Measurements from ENCODE around the gene ADAP2. TPM values are rescaled to one million over a fixed set of nuclear protein-coding genes. Genes with fewer than 3 reads are reported as not detected.

Gene ADAP2
- total RNA-seq, 1 donor from 2014 or later: 0.36 TPM

DNA sequence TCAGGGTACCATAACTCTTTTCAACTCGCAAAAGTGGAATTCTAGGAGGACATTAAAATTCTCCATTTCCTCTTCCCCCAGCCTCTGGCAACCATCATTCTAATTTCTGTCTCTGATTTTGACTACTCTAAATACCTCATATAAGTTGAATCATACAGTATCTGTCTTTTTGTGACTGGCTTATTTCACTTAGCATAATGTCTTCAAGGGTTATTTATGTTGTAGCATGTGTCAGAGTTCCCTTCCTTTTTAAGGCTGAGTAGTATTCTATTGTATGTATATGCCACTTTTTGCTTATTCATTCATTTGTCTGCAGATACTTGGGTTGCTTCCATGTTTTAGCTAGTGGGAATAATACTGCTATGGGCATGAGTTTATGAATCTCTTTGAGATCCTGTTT lies 61.1 kb downstream of the ADAP2 start:
- Mint-ChIP-seq H3K27ac (no peak overlapping the region), H3K9me3 (peaks cover 13% of the 10 kb centered on the region), H3K4me1 (peaks cover 2% of the 10 kb centered on the region), H3K36me3 (peaks cover 20% of the 10 kb centered on the region), H3K27me3 (ENCODE audit: low read depth) (no peaks in the 10 kb centered on the region), H3K4me3 (no peak overlapping the region)
- TF ChIP-seq, protein P1, sequence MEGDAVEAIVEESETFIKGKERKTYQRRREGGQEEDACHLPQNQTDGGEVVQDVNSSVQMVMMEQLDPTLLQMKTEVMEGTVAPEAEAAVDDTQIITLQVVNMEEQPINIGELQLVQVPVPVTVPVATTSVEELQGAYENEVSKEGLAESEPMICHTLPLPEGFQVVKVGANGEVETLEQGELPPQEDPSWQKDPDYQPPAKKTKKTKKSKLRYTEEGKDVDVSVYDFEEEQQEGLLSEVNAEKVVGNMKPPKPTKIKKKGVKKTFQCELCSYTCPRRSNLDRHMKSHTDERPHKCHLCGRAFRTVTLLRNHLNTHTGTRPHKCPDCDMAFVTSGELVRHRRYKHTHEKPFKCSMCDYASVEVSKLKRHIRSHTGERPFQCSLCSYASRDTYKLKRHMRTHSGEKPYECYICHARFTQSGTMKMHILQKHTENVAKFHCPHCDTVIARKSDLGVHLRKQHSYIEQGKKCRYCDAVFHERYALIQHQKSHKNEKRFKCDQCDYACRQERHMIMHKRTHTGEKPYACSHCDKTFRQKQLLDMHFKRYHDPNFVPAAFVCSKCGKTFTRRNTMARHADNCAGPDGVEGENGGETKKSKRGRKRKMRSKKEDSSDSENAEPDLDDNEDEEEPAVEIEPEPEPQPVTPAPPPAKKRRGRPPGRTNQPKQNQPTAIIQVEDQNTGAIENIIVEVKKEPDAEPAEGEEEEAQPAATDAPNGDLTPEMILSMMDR (IDR thresholded peaks at IDR 0.05; ENCODE audit: unreplicated experiment): no peak
- DNase-seq (ENCODE audit: low spot score in 2 of 2, unreplicated experiment in 2 of 2): no peak

DNA sequence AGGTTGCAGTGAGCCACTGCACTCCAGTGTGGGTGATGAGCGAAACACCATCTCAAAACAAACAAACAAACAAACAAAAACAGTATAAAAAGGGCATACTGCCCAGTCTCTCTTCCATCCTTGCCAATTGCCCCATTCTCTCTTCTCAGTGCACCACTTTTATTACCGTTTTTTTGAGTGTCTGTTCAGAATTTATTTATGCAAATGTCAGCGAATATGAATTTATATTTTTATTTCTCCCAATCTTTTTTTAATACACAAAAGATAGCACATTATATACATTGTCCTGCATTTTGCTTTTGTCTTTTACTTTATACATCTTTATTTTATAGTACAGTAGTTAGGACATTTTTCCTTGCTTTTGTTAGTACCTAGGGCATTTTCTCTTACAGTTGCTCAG lies 68.7 kb downstream of the ADAP2 start:
- Mint-ChIP-seq H3K9me3 (no peaks in the 10 kb centered on the region), H3K4me1 (no peaks in the 10 kb centered on the region), H3K27me3 (ENCODE audit: low read depth) (no peaks in the 10 kb centered on the region), H3K4me3 (no peak overlapping the region), H3K27ac (no peak overlapping the region), H3K36me3 (peaks cover 10% of the 10 kb centered on the region)
- TF ChIP-seq, protein P1 (IDR thresholded peaks at IDR 0.05; ENCODE audit: unreplicated experiment): no peak
- no peak for DNase-seq (ENCODE audit: low spot score in 2 of 2, unreplicated experiment in 2 of 2)

DNA sequence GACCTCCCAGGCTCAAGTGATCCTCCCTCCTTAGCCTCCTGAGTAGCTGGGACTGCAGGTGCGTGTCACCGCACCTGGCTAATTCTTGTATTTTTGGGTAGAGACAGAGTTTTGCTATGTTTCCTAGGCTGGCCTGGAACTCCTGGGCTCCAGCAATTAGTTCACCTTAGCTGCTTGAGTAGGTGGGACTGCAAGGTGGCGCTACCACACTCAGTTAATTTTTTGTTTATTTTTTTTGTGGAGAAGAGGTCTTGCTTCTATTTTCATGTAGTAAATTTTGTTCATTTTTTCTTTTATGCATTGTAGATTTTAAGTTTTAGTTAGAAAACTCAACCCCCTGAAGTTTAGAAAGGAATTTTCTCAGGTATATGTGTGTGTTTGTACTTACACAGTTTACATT lies 70.8 kb downstream of the ADAP2 start:
- Mint-ChIP-seq H3K4me1 (no peaks in the 10 kb centered on the region), H3K9me3 (no peaks in the 10 kb centered on the region), H3K4me3 (no peak overlapping the region), H3K36me3 (peaks cover 16% of the 10 kb centered on the region), H3K27me3 (ENCODE audit: low read depth) (no peaks in the 10 kb centered on the region), H3K27ac (no peak overlapping the region)
- DNase-seq (ENCODE audit: low spot score in 2 of 2, unreplicated experiment in 2 of 2): no peak
- TF ChIP-seq, protein P1 (IDR thresholded peaks at IDR 0.05; ENCODE audit: unreplicated experiment): no peak

DNA sequence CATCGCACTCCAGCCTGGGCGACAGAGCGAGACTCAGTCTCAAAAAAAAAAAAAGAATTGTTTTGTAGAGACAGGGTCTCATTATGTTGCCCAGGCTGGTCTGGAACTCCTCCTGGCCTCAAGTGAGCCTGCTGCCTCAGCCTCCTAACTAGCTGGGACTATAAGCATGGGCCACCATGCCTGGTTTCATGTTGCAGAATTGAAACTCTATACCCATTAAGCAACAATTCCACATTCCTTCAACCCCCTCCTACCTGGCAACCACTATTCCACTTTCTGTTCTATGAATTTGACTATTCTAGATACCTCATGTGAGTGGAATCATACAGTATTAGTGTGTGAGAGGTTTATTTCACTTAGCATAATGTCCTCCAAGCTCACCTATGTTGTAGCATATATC lies 73.6 kb downstream of the ADAP2 start:
- no peak overlapping the region for H3K27ac Mint-ChIP-seq
- TF ChIP-seq, protein P1 (IDR thresholded peaks at IDR 0.05; ENCODE audit: unreplicated experiment): no peak
- no peaks in the 10 kb centered on the region for H3K9me3 Mint-ChIP-seq
- peaks cover 26% of the 10 kb centered on the region for H3K36me3 Mint-ChIP-seq
- no peaks in the 10 kb centered on the region for H3K4me1 Mint-ChIP-seq
- no peak for DNase-seq (ENCODE audit: low spot score in 2 of 2, unreplicated experiment in 2 of 2)
- no peak overlapping the region for H3K4me3 Mint-ChIP-seq
- H3K27me3 Mint-ChIP-seq (ENCODE audit: low read depth): no peaks in the 10 kb centered on the region

DNA sequence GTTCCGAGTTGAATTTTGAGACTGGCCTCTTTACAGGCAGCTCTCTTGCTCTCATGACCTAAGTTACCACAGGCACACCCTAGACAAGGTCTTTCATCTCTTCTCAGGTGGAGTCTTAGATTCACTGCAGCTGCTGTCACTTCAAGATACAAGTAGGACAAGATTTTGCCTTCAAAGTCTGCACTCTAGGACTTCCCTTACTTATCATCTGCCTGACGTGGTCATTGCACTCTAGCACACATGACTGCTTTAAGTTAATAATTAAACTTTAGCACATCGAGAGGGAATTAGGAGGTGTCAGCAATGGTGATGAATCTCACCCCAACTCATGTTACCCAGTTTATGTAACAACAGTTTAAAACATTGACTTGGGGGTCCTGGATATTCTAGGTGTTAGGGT lies 74.7 kb downstream of the ADAP2 start:
- no peak for DNase-seq (ENCODE audit: low spot score in 2 of 2, unreplicated experiment in 2 of 2)
- no peaks in the 10 kb centered on the region for H3K4me1 Mint-ChIP-seq
- no peaks in the 10 kb centered on the region for H3K27me3 Mint-ChIP-seq (ENCODE audit: low read depth)
- TF ChIP-seq, protein P1 (IDR thresholded peaks at IDR 0.05; ENCODE audit: unreplicated experiment): no peak
- H3K27ac Mint-ChIP-seq: no peak overlapping the region
- peaks cover 26% of the 10 kb centered on the region for H3K36me3 Mint-ChIP-seq
- H3K4me3 Mint-ChIP-seq: no peak overlapping the region
- H3K9me3 Mint-ChIP-seq: no peaks in the 10 kb centered on the region

DNA sequence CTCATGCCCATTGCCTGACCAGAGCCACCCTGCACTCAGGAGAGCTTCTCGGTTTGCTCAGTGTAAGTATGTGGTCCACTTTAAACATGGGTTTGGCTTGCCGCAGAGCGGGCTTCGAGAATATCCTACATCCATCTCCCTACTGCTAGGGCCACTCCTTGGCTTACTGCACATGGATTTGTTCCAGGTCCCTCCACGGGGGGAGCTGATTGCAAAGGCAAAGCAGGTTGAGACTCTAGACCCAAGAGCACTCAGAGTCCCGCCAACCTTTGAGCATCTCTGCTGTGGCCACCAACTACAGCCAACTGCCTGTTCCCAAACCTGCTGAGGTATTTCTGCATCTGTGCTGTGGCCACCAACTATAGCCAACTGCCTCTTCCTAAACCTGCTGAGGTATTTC lies 75.5 kb downstream of the ADAP2 start:
- no peaks in the 10 kb centered on the region for H3K27me3 Mint-ChIP-seq (ENCODE audit: low read depth)
- no peak overlapping the region for H3K4me3 Mint-ChIP-seq
- H3K9me3 Mint-ChIP-seq: no peaks in the 10 kb centered on the region
- DNase-seq (ENCODE audit: low spot score in 2 of 2, unreplicated experiment in 2 of 2): no peak
- no peak overlapping the region for H3K27ac Mint-ChIP-seq
- peaks cover 32% of the 10 kb centered on the region for H3K36me3 Mint-ChIP-seq
- no peaks in the 10 kb centered on the region for H3K4me1 Mint-ChIP-seq
- TF ChIP-seq, protein P1 (IDR thresholded peaks at IDR 0.05; ENCODE audit: unreplicated experiment): no peak

All from mesothelial cell of epicardium (in vitro differentiated cells).